ENCODE results near the gene SNCG.
"Not testable (repeated sequence)": the region's sequence is repeated elsewhere in the genome, so short reads cannot be mapped to it uniquely, and the experiment has no call there.

SNCG gene

DNA sequence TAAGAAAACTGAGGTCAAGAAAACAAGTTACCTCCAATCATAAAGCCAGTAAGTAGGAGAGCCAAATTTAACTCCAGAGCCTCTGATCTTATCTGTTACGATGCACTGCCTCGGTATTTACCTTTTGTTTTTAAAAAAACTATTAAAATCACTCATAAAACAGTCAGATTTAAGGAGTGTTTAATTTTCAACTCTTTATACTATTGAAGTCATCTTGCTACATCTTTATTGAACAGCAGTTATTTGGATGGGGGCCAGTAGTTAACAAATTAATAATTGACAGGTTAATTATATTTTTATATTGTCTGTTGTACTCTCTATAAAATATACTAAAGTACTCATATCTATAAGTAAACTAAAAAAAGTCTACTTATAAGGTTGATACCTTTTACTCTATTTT is 34.5 kb downstream of the SNCG start:
- H3K9me3 Mint-ChIP-seq = no peaks in the 10 kb centered on the region
- H3K27ac Mint-ChIP-seq = no peak overlapping the region
- DNase-seq (ENCODE audit: low spot score in 2 of 2) (no peak), ATAC-seq (ENCODE audit: low read depth) (no peak)
- no peaks in the 10 kb centered on the region for H3K4me1 Mint-ChIP-seq
- peaks cover 2% of the 10 kb centered on the region for H3K27me3 Mint-ChIP-seq
- no peak overlapping the region for H3K4me3 Mint-ChIP-seq
- no peaks in the 10 kb centered on the region for H3K36me3 Mint-ChIP-seq

DNA sequence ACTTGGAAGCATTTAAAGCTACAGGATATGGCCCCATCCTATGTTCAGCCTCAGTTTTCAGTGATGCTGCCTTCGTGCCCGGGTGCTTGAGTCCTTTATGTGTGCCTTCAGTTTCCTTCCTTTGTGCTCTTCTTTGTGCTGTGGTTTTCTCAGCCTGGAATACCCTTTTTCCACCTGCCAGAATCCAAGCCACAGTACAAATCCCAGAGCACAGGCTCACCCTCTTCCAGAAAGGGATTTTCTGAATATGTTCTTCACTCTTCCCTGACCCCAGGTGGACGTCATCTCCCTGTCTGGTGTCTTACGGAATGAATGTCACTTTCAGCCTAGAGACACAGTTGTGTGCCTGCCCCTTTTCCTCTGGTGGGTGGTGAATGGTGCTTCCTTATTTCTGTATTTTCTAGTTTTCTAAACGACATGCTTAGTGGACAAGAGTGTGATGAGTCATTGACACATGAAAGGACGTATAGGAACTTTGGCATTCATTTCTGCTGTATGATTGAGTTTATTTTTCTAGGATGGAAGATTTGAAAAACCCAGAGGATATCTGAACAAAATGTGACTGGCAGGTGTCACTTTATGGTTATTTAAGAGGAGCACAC is 41.5 kb downstream of the SNCG start:
- H3K4me3 Mint-ChIP-seq; H3K27me3 Mint-ChIP-seq; H3K9me3 Mint-ChIP-seq; H3K4me1 Mint-ChIP-seq; H3K27ac Mint-ChIP-seq; H3K36me3 Mint-ChIP-seq; DNase-seq (ENCODE audit: low spot score in 2 of 2); ATAC-seq (ENCODE audit: low read depth): not testable (repeated sequence)

DNA sequence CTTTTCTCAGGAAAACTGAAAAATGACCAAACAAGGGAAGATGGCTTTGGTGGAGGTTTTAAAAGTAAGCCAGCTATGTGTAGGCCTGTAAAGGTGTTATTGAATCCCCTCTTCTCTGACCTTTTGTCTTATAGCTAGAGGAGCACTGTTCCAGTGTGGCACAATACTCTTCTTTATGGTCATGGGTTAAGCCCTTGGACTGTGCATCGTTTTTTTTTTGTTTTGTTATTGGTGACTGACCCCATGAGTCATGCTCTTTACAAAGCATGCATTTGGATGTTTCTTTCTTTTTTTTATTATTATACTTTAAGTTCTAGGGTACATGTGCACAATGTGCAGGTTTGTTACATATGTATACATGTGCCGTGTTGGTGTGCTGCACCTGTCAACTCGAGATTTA is 42.1 kb downstream of the SNCG start:
- DNase-seq (ENCODE audit: low spot score in 2 of 2) (no peak), ATAC-seq (ENCODE audit: low read depth) (no peak)
- no peak overlapping the region for H3K4me3 Mint-ChIP-seq
- no peaks in the 10 kb centered on the region for H3K36me3 Mint-ChIP-seq
- no peaks in the 10 kb centered on the region for H3K9me3 Mint-ChIP-seq
- H3K4me1 Mint-ChIP-seq = no peaks in the 10 kb centered on the region
- H3K27me3 Mint-ChIP-seq = peaks cover 1% of the 10 kb centered on the region
- no peak overlapping the region for H3K27ac Mint-ChIP-seq

- DNase-seq (ENCODE audit: low spot score in 2 of 2); H3K27ac Mint-ChIP-seq; H3K4me3 Mint-ChIP-seq; H3K4me1 Mint-ChIP-seq; ATAC-seq (ENCODE audit: low read depth); H3K9me3 Mint-ChIP-seq; H3K27me3 Mint-ChIP-seq; H3K36me3 Mint-ChIP-seq: not testable (repeated sequence)
These were observed 48.7 kb downstream of the SNCG start for GRCh38 chr10:87007124-87007523.

DNA sequence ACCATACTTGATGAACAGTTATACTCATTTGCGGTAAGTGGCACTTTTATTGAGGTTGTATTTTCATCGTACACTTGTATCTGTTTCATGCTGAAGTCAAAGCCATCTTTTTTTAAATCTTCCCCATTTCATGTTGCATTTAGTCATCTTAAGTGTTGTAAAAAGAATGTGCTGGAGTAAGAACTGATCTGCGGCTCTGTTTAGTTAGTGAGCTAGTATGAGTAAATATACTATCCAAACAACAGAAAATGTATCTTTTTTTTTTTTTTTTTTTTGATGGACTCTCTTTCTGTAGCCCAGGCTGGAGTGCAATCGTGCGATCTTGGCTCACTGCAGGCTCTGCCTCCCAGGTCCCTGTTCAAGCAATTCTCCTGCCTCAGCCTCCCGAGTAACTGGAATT is 49.3 kb downstream of the SNCG start:
- H3K9me3 Mint-ChIP-seq; DNase-seq (ENCODE audit: low spot score in 2 of 2); H3K4me3 Mint-ChIP-seq; H3K27ac Mint-ChIP-seq; H3K36me3 Mint-ChIP-seq; H3K27me3 Mint-ChIP-seq; H3K4me1 Mint-ChIP-seq; ATAC-seq (ENCODE audit: low read depth): not testable (repeated sequence)

- H3K36me3 Mint-ChIP-seq; H3K4me1 Mint-ChIP-seq; H3K27ac Mint-ChIP-seq; DNase-seq (ENCODE audit: low spot score in 2 of 2); H3K4me3 Mint-ChIP-seq; H3K9me3 Mint-ChIP-seq; H3K27me3 Mint-ChIP-seq; ATAC-seq (ENCODE audit: low read depth): not testable (repeated sequence)
These were observed 49.9 kb downstream of the SNCG start for GRCh38 chr10:87008303-87008702.

GRCh38 chr10:87009134-87009696 is 50.8 kb downstream of the SNCG start:
- DNase-seq (ENCODE audit: low spot score in 2 of 2); ATAC-seq (ENCODE audit: low read depth); H3K36me3 Mint-ChIP-seq; H3K27me3 Mint-ChIP-seq; H3K9me3 Mint-ChIP-seq; H3K4me1 Mint-ChIP-seq; H3K4me3 Mint-ChIP-seq; H3K27ac Mint-ChIP-seq: not testable (repeated sequence)
